ENCODE data around the gene TTC7B.

GRCh38 chr14:90534091-90534837, 282.0 kb downstream of the TTC7B start:
- TF ChIP-seq TAF1 (IDR thresholded peaks at IDR 0.05; ENCODE audit: borderline replicate concordance, insufficient read depth, low read length): no peak
- TF ChIP-seq REST (IDR thresholded peaks at IDR 0.05; ENCODE audit: insufficient read depth in 1 of 2, low read depth in 2 of 2, low read length in 2 of 2): no peak
- no peak for TF ChIP-seq POLR2AphosphoS5 (IDR thresholded peaks at IDR 0.05; ENCODE audit: low read depth, low read length)
- peak; percentile 56 for TF ChIP-seq FOXP2 (optimal IDR thresholded peaks at IDR 0.05; ENCODE audit: borderline replicate concordance, extremely low read depth, extremely low read length, insufficient read depth)
- no peak for TF ChIP-seq SIN3A (IDR thresholded peaks at IDR 0.05; ENCODE audit: borderline replicate concordance, insufficient read depth, low read length)
